ENCODE measurements around the gene DDAH2.

GRCh38 chr6:31691078-31691463, 38.0 kb downstream of the DDAH2 start:
- TF ChIP-seq POLR2AphosphoS5 (IDR thresholded peaks at IDR 0.05) (no peak), CTCF (IDR thresholded peaks at IDR 0.05) (no peak)

Data from sigmoid colon (tissue), 4 donors.